T-helper 1 cell treated with Interleukin-12 subunit alpha and Interleukin-12 subunit beta and Interleukin-4 antibody, amounts not matched to agents 30 μg/mL and 1 μg/mL, for 36 hours (primary cell): ENCODE data around the gene NHSL2.

ENCODE experiments used
- H3K27ac Mint-ChIP-seq: one replicate; pipeline ENCODE4 v1.8.0; 2021; ENCODE audit warnings: mild to moderate bottlenecking, mixed read lengths
- H3K27me3 Mint-ChIP-seq: one replicate; pipeline ENCODE4 v1.8.0; 2021; ENCODE audit warnings: low read depth, mixed read lengths
- H3K36me3 Mint-ChIP-seq: one replicate; pipeline ENCODE4 v1.8.0; 2021; ENCODE audit warnings: low read depth, mixed read lengths
- H3K4me1 Mint-ChIP-seq: one replicate; pipeline ENCODE4 v1.8.0; 2021; ENCODE audit warnings: low read depth, mixed read lengths
- H3K4me3 Mint-ChIP-seq: one replicate; pipeline ENCODE4 v1.8.0; 2021; ENCODE audit warnings: mild to moderate bottlenecking, moderate library complexity, mixed read lengths
- H3K9me3 Mint-ChIP-seq: one replicate; pipeline ENCODE4 v1.8.0; 2021; ENCODE audit warnings: mixed read lengths

NHSL2 gene

DNA sequence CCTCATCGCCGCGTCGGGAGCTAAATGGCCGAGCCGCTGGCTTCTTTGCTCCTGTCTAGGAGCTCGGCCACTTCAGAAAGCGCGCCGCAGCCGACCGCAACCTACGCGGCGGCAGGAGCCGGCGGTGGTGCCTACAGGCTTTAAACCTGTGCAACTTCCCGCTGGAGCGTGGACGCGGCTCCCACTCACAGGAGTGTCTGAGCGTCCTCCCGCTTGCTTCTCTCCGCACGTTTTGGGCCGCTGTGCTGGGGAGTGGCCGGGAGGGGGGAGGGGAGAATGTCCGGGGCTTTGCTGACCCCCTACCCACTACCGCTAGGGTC is 1.0 kb downstream of the NHSL2 start:
- H3K27me3 Mint-ChIP-seq, result peaks cover 46% of the 10 kb centered on the region
- H3K9me3 Mint-ChIP-seq, result no peaks in the 10 kb centered on the region
- no peak overlapping the region for H3K27ac Mint-ChIP-seq
- H3K4me3 Mint-ChIP-seq, result no peak overlapping the region
- no peaks in the 10 kb centered on the region for H3K36me3 Mint-ChIP-seq
- no peaks in the 10 kb centered on the region for H3K4me1 Mint-ChIP-seq

GRCh38 chrX:71912156-71912555 is 1.5 kb downstream of the NHSL2 start:
- peaks cover 47% of the 10 kb centered on the region for H3K27me3 Mint-ChIP-seq

GRCh38 chrX:71913156-71913950 is 2.7 kb downstream of the NHSL2 start:
- peaks cover 45% of the 10 kb centered on the region for H3K27me3 Mint-ChIP-seq
- H3K36me3 Mint-ChIP-seq, result no peaks in the 10 kb centered on the region
- H3K4me1 Mint-ChIP-seq, result no peaks in the 10 kb centered on the region
- H3K27ac Mint-ChIP-seq, result no peak overlapping the region
- H3K4me3 Mint-ChIP-seq, result no peak overlapping the region
- no peaks in the 10 kb centered on the region for H3K9me3 Mint-ChIP-seq

More at GRCh38 chrX:71912156-71912555, 1.5 kb downstream of the NHSL2 start:
- H3K36me3 Mint-ChIP-seq, result no peaks in the 10 kb centered on the region
- H3K27ac Mint-ChIP-seq, result no peak overlapping the region
- H3K9me3 Mint-ChIP-seq, result no peaks in the 10 kb centered on the region
- H3K4me3 Mint-ChIP-seq, result no peak overlapping the region
- no peaks in the 10 kb centered on the region for H3K4me1 Mint-ChIP-seq

GRCh38 chrX:71917621-71918343 is 7.1 kb downstream of the NHSL2 start:
- Mint-ChIP-seq H3K9me3 (no peaks in the 10 kb centered on the region), H3K4me3 (no peak overlapping the region), H3K36me3 (no peaks in the 10 kb centered on the region), H3K27ac (no peak overlapping the region), H3K27me3 (peaks cover 22% of the 10 kb centered on the region), H3K4me1 (no peaks in the 10 kb centered on the region)

DNA sequence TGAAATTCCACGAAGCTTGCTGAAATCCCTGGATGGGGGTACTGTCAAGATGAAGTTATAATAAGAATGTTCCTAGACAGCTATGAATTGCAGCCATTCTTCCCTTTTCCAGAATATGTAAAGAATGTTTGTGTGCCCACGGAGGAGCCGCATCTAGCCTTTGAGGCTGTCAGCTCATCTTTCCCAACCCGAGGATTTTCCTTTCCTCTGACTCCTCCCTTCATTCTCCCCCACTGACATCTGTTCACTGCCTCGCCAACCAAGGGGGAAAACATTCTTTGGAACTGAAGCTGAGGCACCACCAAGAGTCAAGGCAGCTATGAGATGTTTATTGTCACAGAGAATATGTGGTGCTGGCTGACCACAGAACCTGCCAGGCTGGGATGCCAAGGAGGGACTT is 8.8 kb downstream of the NHSL2 start:
- H3K27me3 Mint-ChIP-seq, result peaks cover 8% of the 10 kb centered on the region
- H3K36me3 Mint-ChIP-seq, result no peaks in the 10 kb centered on the region
- H3K4me3 Mint-ChIP-seq, result no peak overlapping the region
- no peaks in the 10 kb centered on the region for H3K4me1 Mint-ChIP-seq
- no peak overlapping the region for H3K27ac Mint-ChIP-seq
- no peaks in the 10 kb centered on the region for H3K9me3 Mint-ChIP-seq

GRCh38 chrX:71919886-71920285 is 9.2 kb downstream of the NHSL2 start:
- no peaks in the 10 kb centered on the region for H3K36me3 Mint-ChIP-seq
- no peak overlapping the region for H3K27ac Mint-ChIP-seq
- no peaks in the 10 kb centered on the region for H3K9me3 Mint-ChIP-seq
- H3K4me1 Mint-ChIP-seq, result no peaks in the 10 kb centered on the region
- H3K27me3 Mint-ChIP-seq, result peaks cover 8% of the 10 kb centered on the region
- H3K4me3 Mint-ChIP-seq, result no peak overlapping the region

DNA sequence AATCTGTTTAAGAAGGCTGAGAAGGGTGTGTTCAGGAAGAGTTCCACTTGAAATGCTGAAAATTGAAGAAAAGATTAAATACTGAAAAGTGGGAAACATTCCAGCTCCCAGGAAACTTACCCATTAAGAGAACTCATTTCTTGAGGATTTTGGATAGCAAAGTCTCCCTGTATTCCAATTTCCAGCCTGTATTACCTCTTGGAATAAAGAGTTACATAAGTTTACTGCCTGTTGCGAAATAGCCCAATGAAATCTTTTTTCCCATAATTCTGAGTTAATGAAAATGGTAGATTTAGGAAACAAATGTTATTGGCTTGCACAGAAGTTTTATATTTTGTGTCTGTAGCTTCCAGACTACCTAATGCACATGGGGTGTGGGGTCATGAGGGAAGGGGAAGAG is 12.0 kb downstream of the NHSL2 start:
- Mint-ChIP-seq H3K27me3 (peaks cover 4% of the 10 kb centered on the region), H3K9me3 (no peaks in the 10 kb centered on the region), H3K27ac (no peak overlapping the region), H3K4me3 (no peak overlapping the region), H3K36me3 (no peaks in the 10 kb centered on the region), H3K4me1 (no peaks in the 10 kb centered on the region)

DNA sequence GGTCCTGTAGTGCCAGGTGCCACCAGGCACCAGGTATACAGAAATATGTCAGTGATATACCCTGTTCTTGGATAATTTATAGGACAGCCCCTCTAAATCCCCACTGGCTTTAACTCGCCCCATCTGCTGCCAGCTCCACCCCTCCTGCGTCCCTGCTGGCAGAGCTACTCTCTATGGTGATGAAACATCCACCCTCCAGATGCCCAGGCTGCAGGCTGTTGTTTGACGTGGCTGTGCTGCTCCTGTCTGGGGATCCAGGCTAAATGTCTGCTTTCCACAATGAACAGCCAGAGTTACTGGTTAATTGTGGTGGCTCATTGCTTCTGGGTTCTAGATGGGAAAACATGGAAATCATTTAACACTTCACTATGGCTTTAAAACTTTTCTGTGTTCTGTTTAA is 12.9 kb downstream of the NHSL2 start:
- Mint-ChIP-seq H3K4me3 (no peak overlapping the region), H3K4me1 (no peaks in the 10 kb centered on the region), H3K27me3 (peaks cover 4% of the 10 kb centered on the region), H3K36me3 (no peaks in the 10 kb centered on the region), H3K9me3 (no peaks in the 10 kb centered on the region), H3K27ac (no peak overlapping the region)

DNA sequence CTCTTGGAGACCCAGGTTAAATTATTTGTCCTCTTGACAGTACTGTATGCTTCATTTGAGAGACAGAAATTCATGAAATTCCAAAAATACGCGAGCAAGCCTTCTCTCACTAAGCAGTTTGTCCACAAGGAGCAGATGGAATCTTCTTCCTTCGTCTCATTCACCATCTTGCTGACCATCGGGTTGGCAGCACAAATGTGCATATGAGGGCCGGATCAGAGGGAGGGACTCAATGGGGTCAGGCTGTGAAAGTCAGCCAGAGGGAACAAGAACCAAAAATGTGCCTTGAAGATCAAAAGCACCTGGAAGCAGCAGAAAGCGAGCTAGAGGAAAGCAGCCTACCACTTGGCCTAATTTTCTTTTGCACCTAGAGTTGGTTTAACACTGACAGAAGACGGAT is 16.4 kb downstream of the NHSL2 start:
- Mint-ChIP-seq H3K4me1 (no peaks in the 10 kb centered on the region), H3K36me3 (no peaks in the 10 kb centered on the region), H3K9me3 (no peaks in the 10 kb centered on the region)

GRCh38 chrX:71928856-71929255 is 18.2 kb downstream of the NHSL2 start:
- Mint-ChIP-seq H3K4me3 (no peak overlapping the region), H3K4me1 (no peaks in the 10 kb centered on the region), H3K27me3 (peaks cover 4% of the 10 kb centered on the region), H3K9me3 (no peaks in the 10 kb centered on the region), H3K36me3 (no peaks in the 10 kb centered on the region), H3K27ac (no peak overlapping the region)

More for the DNA sequence above, 16.4 kb downstream of the NHSL2 start:
- peaks cover 4% of the 10 kb centered on the region for H3K27me3 Mint-ChIP-seq
- H3K4me3 Mint-ChIP-seq, result no peak overlapping the region
- no peak overlapping the region for H3K27ac Mint-ChIP-seq

GRCh38 chrX:71930298-71930697 is 19.7 kb downstream of the NHSL2 start:
- H3K36me3 Mint-ChIP-seq, result no peaks in the 10 kb centered on the region
- H3K4me3 Mint-ChIP-seq, result no peak overlapping the region
- no peaks in the 10 kb centered on the region for H3K9me3 Mint-ChIP-seq
- no peak overlapping the region for H3K27ac Mint-ChIP-seq
- H3K27me3 Mint-ChIP-seq, result peaks cover 8% of the 10 kb centered on the region
- H3K4me1 Mint-ChIP-seq, result no peaks in the 10 kb centered on the region

- no peaks in the 10 kb centered on the region for H3K9me3 Mint-ChIP-seq
- H3K36me3 Mint-ChIP-seq, result no peaks in the 10 kb centered on the region
- no peak overlapping the region for H3K27ac Mint-ChIP-seq
- H3K4me3 Mint-ChIP-seq, result no peak overlapping the region
- no peaks in the 10 kb centered on the region for H3K4me1 Mint-ChIP-seq
- peaks cover 6% of the 10 kb centered on the region for H3K27me3 Mint-ChIP-seq
Measured at GRCh38 chrX:71935476-71935875, 24.8 kb downstream of the NHSL2 start.

- Mint-ChIP-seq H3K9me3 (no peaks in the 10 kb centered on the region), H3K36me3 (no peaks in the 10 kb centered on the region), H3K4me3 (no peak overlapping the region), H3K4me1 (no peaks in the 10 kb centered on the region), H3K27me3 (peaks cover 6% of the 10 kb centered on the region), H3K27ac (no peak overlapping the region)
Measured at GRCh38 chrX:71936632-71937031, 26.0 kb downstream of the NHSL2 start.

GRCh38 chrX:71938371-71938770 is 27.7 kb downstream of the NHSL2 start:
- no peak overlapping the region for H3K4me3 Mint-ChIP-seq
- peaks cover 10% of the 10 kb centered on the region for H3K27me3 Mint-ChIP-seq
- no peaks in the 10 kb centered on the region for H3K9me3 Mint-ChIP-seq
- no peaks in the 10 kb centered on the region for H3K4me1 Mint-ChIP-seq
- no peak overlapping the region for H3K27ac Mint-ChIP-seq
- no peaks in the 10 kb centered on the region for H3K36me3 Mint-ChIP-seq

GRCh38 chrX:71941145-71941544 is 30.5 kb downstream of the NHSL2 start:
- no peak overlapping the region for H3K27ac Mint-ChIP-seq

More at GRCh38 chrX:71941145-71941544, 30.5 kb downstream of the NHSL2 start:
- Mint-ChIP-seq H3K4me1 (no peaks in the 10 kb centered on the region), H3K9me3 (no peaks in the 10 kb centered on the region), H3K4me3 (no peak overlapping the region), H3K36me3 (no peaks in the 10 kb centered on the region), H3K27me3 (peaks cover 7% of the 10 kb centered on the region)
